Peyer's patch (tissue), 4 donors: ENCODE results near the gene ADAM15.

Source experiments
- CTCF ChIP-seq, 6 experiments: fragments of 450-650 bp in 4 of 6; fragments of 200-600 bp in 2 of 6; sonication (generic) in 1 of 6; IDR thresholded peaks; one replicate each; pipeline ENCODE4 v1.5.1; 2017 to 2019; ENCODE audit warnings: antibody characterized with exemption in 6 of 6, mild to moderate bottlenecking in 3 of 6, moderate library complexity in 1 of 6
- POLR2A ChIP-seq, 2 donors: fragments of 450-650 bp; IDR thresholded peaks; one replicate each; pipeline ENCODE4 v1.5.1; 2017; ENCODE audit warnings: antibody characterized with exemption in 2 of 2, mild to moderate bottlenecking in 2 of 2, moderate library complexity in 2 of 2

- TF ChIP-seq CTCF (IDR thresholded peaks at IDR 0.05) (no peak), POLR2A (IDR thresholded peaks at IDR 0.05) (no peak)
Measured at GRCh38 chr1:155064111-155064831, 13.2 kb downstream of the ADAM15 start.
